GM12878 (cell line): ENCODE results near the gene ARHGEF17. TPM values are rescaled to one million over a fixed set of nuclear protein-coding genes. Genes with fewer than 3 reads are reported as not detected.

Experiments used
- ATF2 ChIP-seq: IDR thresholded peaks from 2 replicates; pipeline ENCODE4 v1.6.1; 2012; ENCODE audit warnings: low read length, inconsistent platforms
- CBFB ChIP-seq: IDR thresholded peaks from 2 replicates; pipeline ENCODE4 v1.6.1; 2016; ENCODE audit warnings: antibody characterized with exemption, low read depth
- CHD4 ChIP-seq: fragments of 200-600 bp; sonication (generic); IDR thresholded peaks from 2 replicates; pipeline ENCODE4 v1.6.1; 2016; ENCODE audit warnings: mild to moderate bottlenecking
- CREB1 ChIP-seq: IDR thresholded peaks from 2 replicates; pipeline ENCODE4 v1.6.1; 2012; ENCODE audit warnings: low read depth, mild to moderate bottlenecking, inconsistent platforms
- E2F4 ChIP-seq: IDR thresholded peaks from 2 replicates; pipeline ENCODE4 v1.6.1; 2012; ENCODE audit warnings: low read depth, low read length, improper control_type of control experiment
- FOXK2 ChIP-seq: fragments of 450-650 bp; IDR thresholded peaks from 2 replicates; pipeline ENCODE4 v1.6.1; 2017; ENCODE audit warnings: mild to moderate bottlenecking, moderate library complexity
- FOXM1 ChIP-seq: IDR thresholded peaks from 2 replicates; pipeline ENCODE4 v1.6.1; 2012; ENCODE audit warnings: low read depth, mild to moderate bottlenecking, inconsistent platforms, low read length, moderate library complexity
- HDAC2 ChIP-seq: fragments of 200-600 bp; sonication (generic); IDR thresholded peaks from 2 replicates; pipeline ENCODE4 v1.6.1; 2017
- IKZF1 ChIP-seq: fragments of 450-650 bp; conservative IDR thresholded peaks from 2 replicates; pipeline ENCODE4 v1.6.1; 2017; ENCODE audit warnings: antibody characterized with exemption, mild to moderate bottlenecking
- IKZF2 ChIP-seq, 2 experiments: fragments of 450-650 bp; IDR thresholded peaks; 2 replicates each; pipeline ENCODE4 v1.6.1; 2017; ENCODE audit warnings: mild to moderate bottlenecking in 2 of 2, moderate library complexity in 2 of 2
- MXI1 ChIP-seq: fragments of 150-350 bp; IDR thresholded peaks from 2 replicates; pipeline ENCODE4 v1.6.1; 2011; ENCODE audit warnings: low read depth, mild to moderate bottlenecking, inconsistent platforms, low read length, improper control_type of control experiment
- NBN ChIP-seq: fragments of 450-650 bp; IDR thresholded peaks from 2 replicates; pipeline ENCODE4 v1.6.1; 2016
- NR2C2 ChIP-seq: IDR thresholded peaks from 2 replicates; pipeline ENCODE4 v1.6.1; 2011; ENCODE audit warnings: borderline replicate concordance, low read depth; ENCODE audit not compliant: control insufficient read depth, insufficient read length
- PML ChIP-seq: IDR thresholded peaks from 2 replicates; pipeline ENCODE4 v1.6.1; 2012; ENCODE audit warnings: low read length, inconsistent platforms
- POU2F2 ChIP-seq: IDR thresholded peaks from 3 replicates; pipeline ENCODE4 v1.6.1; 2011; ENCODE audit warnings: low read depth, mild to moderate bottlenecking, low read length, borderline replicate concordance
- RCOR1 ChIP-seq: conservative IDR thresholded peaks from 2 replicates; pipeline ENCODE4 v1.6.1; 2012; ENCODE audit warnings: low read depth, low read length, improper control_type of control experiment
- RFX5 ChIP-seq: IDR thresholded peaks from 2 replicates; pipeline ENCODE4 v1.6.1; 2011; ENCODE audit warnings: low read depth, low read length, improper control_type of control experiment
- SKIL ChIP-seq: fragments of 450-650 bp; IDR thresholded peaks from 2 replicates; pipeline ENCODE4 v1.6.1; 2017; ENCODE audit warnings: mild to moderate bottlenecking, low read depth, inconsistent platforms; ENCODE audit not compliant: poor library complexity, severe bottlenecking
- SMARCA5 ChIP-seq: fragments of 450-650 bp; IDR thresholded peaks from 2 replicates; pipeline ENCODE4 v1.6.1; 2017; ENCODE audit warnings: mild to moderate bottlenecking
- TARDBP ChIP-seq: IDR thresholded peaks from 2 replicates; pipeline ENCODE4 v1.6.1; 2016; ENCODE audit warnings: borderline replicate concordance
- TBL1XR1 ChIP-seq: IDR thresholded peaks from 2 replicates; pipeline ENCODE4 v1.6.1; 2012; ENCODE audit warnings: low read depth, low read length, improper control_type of control experiment
- USF1 ChIP-seq: IDR thresholded peaks from 2 replicates; pipeline ENCODE4 v1.6.1; 2011; ENCODE audit warnings: borderline replicate concordance, low read depth, mild to moderate bottlenecking, moderate library complexity, mixed read lengths, low read length; ENCODE audit not compliant: insufficient read depth; ENCODE audit errors: extremely low read length
- YBX1 ChIP-seq: fragments of 450-650 bp; IDR thresholded peaks from 2 replicates; pipeline ENCODE4 v1.6.1; 2016; ENCODE audit warnings: antibody characterized with exemption
- ZBTB40 ChIP-seq: fragments of 450-650 bp; IDR thresholded peaks from 2 replicates; pipeline ENCODE4 v1.6.1; 2016; ENCODE audit warnings: mild to moderate bottlenecking, moderate library complexity, borderline replicate concordance
- ZZZ3 ChIP-seq: IDR thresholded peaks from 2 replicates; pipeline ENCODE4 v1.6.1; 2011; ENCODE audit warnings: low read depth; ENCODE audit not compliant: control insufficient read depth, insufficient read length
- polyA plus RNA-seq, 11 experiments: library from polyadenylated mRNA; depleted of rRNA in 4 of 11; unstranded in 6 of 11; stranded (reverse) in 5 of 11; fragments of >200 nt; fragmentation: Nextera tagmentation in 4 of 11; fragmentation: Illumina TruSeq in 1 of 11; extraction: Ambion mirVana in 4 of 11; extraction: Trizol in 1 of 11; gene quantifications; 1 replicate in 1 of 11; 2 replicates in 10 of 11; pipeline versions ENCODE4 v1.2.1 to v1.2.3, GENCODE V29; 2011 to 2016; ENCODE audit warnings: inconsistent platforms in 2 of 11, missing spikeins in 2 of 11, low read depth in 1 of 11
- total RNA-seq, 4 experiments: library from RNA; depleted of rRNA in 3 of 4; stranded (reverse); fragments of >200 nt in 3 of 4; fragmentation: Illumina TruSeq in 1 of 4; extraction: Trizol in 1 of 4; gene quantifications; 2 replicates each; pipeline versions ENCODE4 v1.2.1 to v1.2.3, GENCODE V29; 2013 to 2021

ARHGEF17 gene
- total and polyA plus RNA-seq, 10 of the 15 experiments (the other 5 are each of a cell fraction or from before 2014, with no cell fraction given): 0.15 to 11.0 (median 1.7) TPM

GRCh38 chr11:73386016-73386415 is 77.9 kb downstream of the ARHGEF17 start (continued):
- TF ChIP-seq ZBTB40: no peak
- no peak for TF ChIP-seq FOXK2
- TF ChIP-seq SMARCA5: no peak
- TF ChIP-seq USF1: no peak
- TF ChIP-seq IKZF2 (IDR thresholded peaks at IDR 0.05): peak in 1 of 2 experiments; percentile 34; a peak in 1 of 4 replicates
- TF ChIP-seq MXI1: no peak
- TF ChIP-seq ZZZ3: no peak
- no peak for TF ChIP-seq POU2F2
- no peak for TF ChIP-seq NR2C2
- TF ChIP-seq TBL1XR1: no peak
- TF ChIP-seq RFX5: 0 out of 2 replicates have a peak, but pooled peaks have one; percentile 25
- no peak for TF ChIP-seq TARDBP
- no peak for TF ChIP-seq ATF2
- TF ChIP-seq NBN: no peak
- no peak for TF ChIP-seq HDAC2
- TF ChIP-seq YBX1: no peak
- peak; percentile 36; the same call in 1 of the 2 replicates for TF ChIP-seq IKZF1
- no peak for TF ChIP-seq CREB1
- TF ChIP-seq CBFB: no peak
- no peak for TF ChIP-seq RCOR1
- TF ChIP-seq SKIL: no peak
- no peak for TF ChIP-seq E2F4
- no peak for TF ChIP-seq CHD4
- no peak for TF ChIP-seq PML
- no peak for TF ChIP-seq FOXM1
